Measurements from ENCODE around the gene RNU6-7. TPM values are rescaled to one million over a fixed set of nuclear protein-coding genes. Genes with fewer than 3 reads are reported as not detected.

The RNU6-7 gene
- total and polyA plus RNA-seq, 2 of the 13 experiments (the other 11 are each of a cell fraction or from before 2014, with no cell fraction given) = under 0.01 TPM; not detected in 1

GRCh38 chr14:32249780-32250179 is 47.9 kb downstream of the RNU6-7 start:
- H3K36me3 ChIP-seq (replicated peaks in 1 of 2; ENCODE audit: control insufficient read depth in 1 of 2, insufficient read depth in 2 of 2, low read length in 2 of 2) = no peaks in the 10 kb centered on the region
- ATAC-seq = no peak
- TF ChIP-seq ZNF136 (CRISPR knock-in tag; IDR thresholded peaks at IDR 0.05; ENCODE audit: low read depth) = no peak
- TF ChIP-seq GATA4 (IDR thresholded peaks at IDR 0.05; ENCODE audit: borderline replicate concordance, low read depth) = no peak
- TF ChIP-seq ZNF484 (CRISPR knock-in tag; IDR thresholded peaks at IDR 0.05; ENCODE audit: borderline replicate concordance, low read depth) = no peak
- no peak for TF ChIP-seq ZSCAN30 (CRISPR knock-in tag; IDR thresholded peaks at IDR 0.05)
- no peak for TF ChIP-seq FOXK1 (CRISPR knock-in tag; IDR thresholded peaks at IDR 0.05; ENCODE audit: borderline replicate concordance, low read depth)
- TF ChIP-seq CAMTA2 (CRISPR knock-in tag; IDR thresholded peaks at IDR 0.05; ENCODE audit: borderline replicate concordance) = no peak
- no peak for TF ChIP-seq ZNF512 (CRISPR knock-in tag; IDR thresholded peaks at IDR 0.05)
- TF ChIP-seq NONO (IDR thresholded peaks at IDR 0.05) = no peak
- no peak for TF ChIP-seq NONO (CRISPR knock-in tag; conservative IDR thresholded peaks at IDR 0.05)
- no peak overlapping the region for H3K27ac ChIP-seq (ENCODE audit: extremely low read length, insufficient read depth, low read length)
- no peaks in the 10 kb centered on the region for H3K79me2 ChIP-seq (ENCODE audit: insufficient read depth, low read length)
- no peak for FAIRE-seq
- intact Hi-C loops (cut with micrococcal nuclease; ENCODE audit: unreplicated experiment) = loop anchor here (5.0 kb wide), 1 partner anchor 237 kb away; no protein-coding TSS in a partner anchor
- H4K20me1 ChIP-seq (ENCODE audit: insufficient read depth, low read length) = no peaks in the 10 kb centered on the region
- DNase-seq (ENCODE audit: low spot score) = no peak
- ChIA-PET POLR2A (interaction anchor here (1.4 kb wide), 1 partner anchor 173 kb away, joined by 5 read pairs; the partner anchor contains the start of gene ARHGAP5), CTCF (ENCODE audit: low intra/inter-chr PET ratio, low total read pairs) (interaction anchor here (1.1 to 8.9 kb wide), 2 partner anchors 177 to 324 kb away, joined by 3 to 216 read pairs; no protein-coding TSS in a partner anchor)
- no peaks in the 10 kb centered on the region for H3K27me3 ChIP-seq (ENCODE audit: control insufficient read depth in 1 of 2, insufficient read depth in 2 of 2, low read length in 2 of 2)
- no peaks in the 10 kb centered on the region for H3K9me3 ChIP-seq (ENCODE audit: low read length)
- no peak overlapping the region for H2AFZ ChIP-seq (ENCODE audit: low read length)
- BruUV-seq (replicated peaks) = no TSS peak
- H3K4me2 ChIP-seq (ENCODE audit: low read depth, low read length) = no peak overlapping the region
- H3K4me1 ChIP-seq (ENCODE audit: insufficient read depth, low read length) = no peaks in the 10 kb centered on the region
- in situ Hi-C loops (cut with HindIII; ENCODE audit: extremely low pct_ligation_motif_present, low pct_unique_long_range_greater_than_20kb) = loop anchor here (5.0 kb wide), 2 partner anchors 177 to 317 kb away; no protein-coding TSS in a partner anchor
- no peak overlapping the region for H3K9ac ChIP-seq (ENCODE audit: insufficient read depth, low read depth, low read length)
- WGBS (ENCODE audit: low lambda C conversion rate) = 19% methylated on average over 4 of the region's 4 CpGs
- H3K4me3 ChIP-seq (replicated peaks in 1 of 3; ENCODE audit: insufficient read depth in 1 of 3, low read depth in 2 of 3, low read length in 3 of 3) = no peak overlapping the region
